ENCODE data around the gene AKNA. TPM values are rescaled to one million over a fixed set of nuclear protein-coding genes. Genes with fewer than 3 reads are reported as not detected.

Gene AKNA
- total RNA-seq, 2 experiments from 2014 or later = 107 to 118 TPM

DNA sequence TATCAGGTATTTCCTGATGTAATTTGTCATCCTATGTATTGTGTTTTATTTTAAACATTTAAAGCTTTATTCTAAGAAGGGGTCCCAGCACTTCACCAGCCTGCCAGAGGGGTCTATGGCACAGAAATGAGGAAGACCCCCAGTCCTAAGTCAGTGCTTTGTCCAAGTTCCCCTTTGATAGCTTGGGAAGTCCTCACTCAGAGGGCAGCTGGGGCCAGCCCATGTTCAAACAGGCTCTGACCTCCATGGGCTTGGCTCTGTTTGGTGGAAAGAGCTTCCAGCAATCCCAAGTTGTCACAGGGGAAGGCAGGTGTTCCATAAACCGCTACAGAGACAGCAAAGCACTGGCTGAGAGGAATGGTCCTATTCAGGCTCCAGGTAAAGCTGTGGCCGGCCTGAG lies 26.6 kb upstream of the AKNA start:
- no peaks in the 10 kb centered on the region for H3K4me1 Mint-ChIP-seq (ENCODE audit: low read depth)
- DNase-seq = no peak
- H3K4me3 Mint-ChIP-seq = no peak overlapping the region
- H3K27ac Mint-ChIP-seq = no peak overlapping the region
- H3K9me3 Mint-ChIP-seq = no peaks in the 10 kb centered on the region
- intact Hi-C loops (cut with micrococcal nuclease) = no loop called here
- CTCF ChIA-PET = interaction anchor here (0.5 to 4.8 kb wide), 4 partner anchors 8 to 239 kb away, joined by 3 to 30 read pairs (median 11); no protein-coding TSS in a partner anchor
- no peaks in the 10 kb centered on the region for H3K36me3 Mint-ChIP-seq (ENCODE audit: low read depth)
- no peaks in the 10 kb centered on the region for H3K27me3 Mint-ChIP-seq (ENCODE audit: low read depth)

DNA sequence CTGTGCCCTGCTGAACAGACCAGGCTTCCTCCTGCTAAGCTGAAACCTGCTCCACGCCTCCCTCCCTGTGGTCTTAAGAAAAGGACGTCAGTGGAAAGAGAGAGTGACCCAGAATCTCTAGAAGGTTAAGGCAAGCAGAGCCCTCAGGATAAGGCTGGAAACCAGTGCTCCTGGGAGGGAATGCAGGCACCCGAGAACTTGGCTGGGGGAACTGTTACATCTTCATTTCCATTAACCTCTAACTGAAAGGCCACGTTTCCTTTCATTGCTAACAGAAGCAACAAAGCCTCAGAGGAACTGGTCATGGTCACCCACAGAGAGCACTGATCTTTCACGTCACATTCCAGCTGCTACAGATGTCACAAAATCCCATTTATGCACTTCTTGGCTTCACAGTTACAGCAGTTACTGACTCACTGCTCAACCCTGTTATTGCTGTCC lies 26.1 kb upstream of the AKNA start:
- Mint-ChIP-seq H3K4me1 (ENCODE audit: low read depth) (no peaks in the 10 kb centered on the region), H3K27me3 (ENCODE audit: low read depth) (no peaks in the 10 kb centered on the region)

DNA sequence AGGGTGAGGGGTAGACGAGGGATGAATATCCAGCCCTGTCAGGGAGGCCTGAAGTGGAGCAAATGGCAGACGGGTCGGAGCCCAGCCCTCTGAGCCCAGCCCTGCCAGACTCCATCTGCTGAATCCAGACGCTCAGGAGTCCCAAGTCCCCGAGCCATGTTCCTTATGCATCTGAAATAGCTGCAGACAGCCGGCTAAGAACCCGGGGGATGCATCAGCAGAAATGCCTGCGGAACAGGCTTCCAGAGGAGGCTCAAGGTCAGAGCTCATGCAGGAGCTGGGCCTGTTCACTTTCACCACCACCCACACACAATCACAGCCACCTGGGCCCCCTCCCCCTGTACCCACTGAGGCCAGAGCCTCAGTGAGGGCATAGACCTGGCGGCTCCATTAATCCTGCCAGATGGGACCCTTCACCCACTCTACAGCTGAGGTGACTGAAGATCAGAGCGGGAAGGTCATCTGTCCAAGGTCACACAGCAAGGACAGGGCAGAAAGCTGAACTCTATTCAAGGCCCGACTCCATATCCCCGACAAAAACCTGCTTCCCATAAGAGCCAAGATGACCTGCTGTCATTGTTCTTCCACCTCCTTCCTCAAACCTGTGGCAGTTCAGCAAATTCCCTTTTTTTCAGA lies 24.4 kb upstream of the AKNA start:
- Mint-ChIP-seq H3K27me3 (ENCODE audit: low read depth) (no peaks in the 10 kb centered on the region), H3K36me3 (ENCODE audit: low read depth) (no peaks in the 10 kb centered on the region), H3K4me1 (ENCODE audit: low read depth) (no peaks in the 10 kb centered on the region), H3K9me3 (no peaks in the 10 kb centered on the region), H3K27ac (no peak overlapping the region), H3K4me3 (no peak overlapping the region)
- CTCF ChIA-PET = interaction anchor here (1.0 to 4.1 kb wide), 2 partner anchors 202 to 241 kb away, joined by 3 to 14 read pairs; no protein-coding TSS in a partner anchor
- DNase-seq = no peak
- intact Hi-C loops (cut with micrococcal nuclease) = no loop called here

More for the DNA sequence above, 26.1 kb upstream of the AKNA start:
- no peaks in the 10 kb centered on the region for H3K9me3 Mint-ChIP-seq
- no peak for DNase-seq
- H3K36me3 Mint-ChIP-seq (ENCODE audit: low read depth) = no peaks in the 10 kb centered on the region
- intact Hi-C loops (cut with micrococcal nuclease) = no loop called here
- CTCF ChIA-PET = interaction anchor here (4.1 to 4.8 kb wide), 2 partner anchors 8 to 240 kb away, joined by 14 to 30 read pairs; no protein-coding TSS in a partner anchor
- H3K27ac Mint-ChIP-seq = no peak overlapping the region
- H3K4me3 Mint-ChIP-seq = no peak overlapping the region

DNA sequence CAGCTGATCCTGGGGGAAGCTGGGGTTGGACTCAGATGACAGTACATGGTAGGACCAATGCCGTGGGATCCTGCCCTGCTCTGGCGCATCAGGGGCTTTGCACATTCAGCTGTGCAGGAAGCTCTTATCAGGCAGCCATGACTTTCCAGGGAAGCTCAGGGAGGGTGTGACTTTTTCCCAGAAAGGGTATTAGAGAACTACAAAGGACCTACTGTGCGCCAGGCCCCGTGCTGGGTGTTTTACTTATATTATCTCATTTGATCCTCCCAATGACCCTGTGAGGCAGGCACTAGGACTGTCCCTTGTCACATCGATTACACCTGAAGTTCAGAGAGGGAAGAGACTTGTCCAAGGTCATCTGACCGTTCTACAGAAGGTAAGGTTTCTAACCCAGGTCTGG lies 23.7 kb upstream of the AKNA start:
- Mint-ChIP-seq H3K4me1 (ENCODE audit: low read depth) (no peaks in the 10 kb centered on the region), H3K27ac (no peak overlapping the region)

DNA sequence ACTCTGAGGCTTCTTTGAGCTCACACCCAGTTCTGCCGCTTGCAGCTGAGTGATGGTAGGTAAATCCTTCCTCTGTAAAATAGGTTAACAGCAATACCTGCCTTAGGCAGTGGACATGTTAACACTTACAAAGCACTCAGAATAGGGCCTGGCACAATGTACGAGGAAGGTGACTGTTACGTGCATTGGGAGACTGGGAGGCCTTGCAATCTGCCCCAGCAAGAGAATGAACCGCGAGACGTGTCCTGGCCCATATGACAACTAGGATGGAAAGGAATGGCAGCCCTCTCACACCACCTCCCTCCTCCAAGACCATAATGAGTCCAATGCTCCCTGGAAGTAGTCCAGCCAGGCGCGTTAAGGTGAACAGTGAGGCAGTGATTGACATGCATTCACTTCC lies 23.1 kb upstream of the AKNA start:
- Mint-ChIP-seq H3K27me3 (ENCODE audit: low read depth) (no peaks in the 10 kb centered on the region), H3K4me1 (ENCODE audit: low read depth) (no peaks in the 10 kb centered on the region), H3K4me3 (no peak overlapping the region), H3K27ac (no peak overlapping the region), H3K36me3 (ENCODE audit: low read depth) (no peaks in the 10 kb centered on the region), H3K9me3 (no peaks in the 10 kb centered on the region)
- intact Hi-C loops (cut with micrococcal nuclease) = no loop called here
- no peak for DNase-seq
- CTCF ChIA-PET = interaction anchor here (0.7 kb wide), 1 partner anchor 201 kb away, joined by 3 read pairs; no protein-coding TSS in a partner anchor

More for the DNA sequence above, 23.7 kb upstream of the AKNA start:
- Mint-ChIP-seq H3K27me3 (ENCODE audit: low read depth) (no peaks in the 10 kb centered on the region), H3K4me3 (no peak overlapping the region), H3K36me3 (ENCODE audit: low read depth) (no peaks in the 10 kb centered on the region), H3K9me3 (no peaks in the 10 kb centered on the region)
- intact Hi-C loops (cut with micrococcal nuclease) = no loop called here
- DNase-seq = no peak
- CTCF ChIA-PET = interaction anchor here (1.0 kb wide), 1 partner anchor 203 kb away, joined by 3 read pairs; no protein-coding TSS in a partner anchor

DNA sequence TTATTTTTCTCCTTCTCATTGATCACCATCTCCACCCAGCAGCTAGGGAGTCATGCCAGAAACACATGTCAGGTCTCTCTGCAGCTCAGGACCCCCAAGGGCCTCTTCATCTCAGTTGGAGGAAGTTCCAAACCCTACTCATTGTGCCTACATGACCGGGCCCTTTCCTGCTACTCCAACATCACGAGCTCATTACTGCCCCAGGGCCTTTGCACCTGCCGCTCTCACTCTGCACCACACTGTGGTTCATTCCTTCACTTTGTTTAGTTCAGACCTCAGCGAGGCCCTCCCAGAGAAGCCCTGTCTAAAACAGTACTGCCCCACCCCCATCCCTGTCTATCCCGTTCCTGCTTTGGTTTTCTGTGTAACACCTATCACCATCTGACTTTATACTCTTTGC lies 22.1 kb upstream of the AKNA start:
- no peaks in the 10 kb centered on the region for H3K27me3 Mint-ChIP-seq (ENCODE audit: low read depth)
- no peak for DNase-seq
- H3K9me3 Mint-ChIP-seq = no peaks in the 10 kb centered on the region
- peaks cover 5% of the 10 kb centered on the region for H3K4me1 Mint-ChIP-seq (ENCODE audit: low read depth)
- H3K27ac Mint-ChIP-seq = no peak overlapping the region
- no peak overlapping the region for H3K4me3 Mint-ChIP-seq
- no peaks in the 10 kb centered on the region for H3K36me3 Mint-ChIP-seq (ENCODE audit: low read depth)
- CTCF ChIA-PET = interaction anchor here (1.0 to 5.5 kb wide), 4 partner anchors 78 to 265 kb away, joined by 3 to 133 read pairs (median 4); no protein-coding TSS in a partner anchor
- intact Hi-C loops (cut with micrococcal nuclease) = loop anchor here (5.0 kb wide), 1 partner anchor 327 kb away; no protein-coding TSS in a partner anchor

DNA sequence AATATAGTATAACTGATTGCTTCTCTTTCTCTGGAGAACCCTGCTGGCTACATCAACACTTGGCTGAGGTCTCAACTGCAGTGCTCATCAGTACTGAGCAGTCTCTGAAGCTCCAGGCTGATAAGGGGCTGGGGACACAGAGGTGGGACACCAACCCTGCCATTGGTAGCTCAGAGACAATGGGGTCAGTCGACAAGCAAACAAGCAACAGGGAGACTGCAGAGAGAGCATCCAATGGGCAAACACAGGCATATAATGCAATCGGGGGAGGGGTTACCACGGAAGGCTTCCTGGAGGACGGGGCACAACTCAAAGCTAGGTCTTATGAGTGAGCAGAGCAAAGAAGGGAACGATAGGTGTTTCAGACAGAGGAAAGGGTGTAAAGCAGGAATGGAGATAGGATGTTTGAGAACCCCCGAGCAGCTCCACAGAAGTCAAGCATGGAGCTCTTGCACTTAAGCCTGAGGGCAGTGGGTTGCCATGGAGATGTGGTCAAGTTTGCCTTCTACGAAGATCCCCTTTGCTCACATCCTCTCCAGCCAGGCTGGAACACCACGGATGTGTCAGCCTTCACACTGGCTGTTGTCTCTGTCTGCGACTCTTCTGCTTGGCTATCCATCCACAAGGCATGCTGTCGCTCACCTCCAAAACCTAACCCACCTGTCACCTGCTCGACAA lies 21.5 kb upstream of the AKNA start:
- H3K4me1 Mint-ChIP-seq (ENCODE audit: low read depth) = peaks cover 5% of the 10 kb centered on the region
- H3K27ac Mint-ChIP-seq = no peak overlapping the region
- DNase-seq = no peak
- H3K27me3 Mint-ChIP-seq (ENCODE audit: low read depth) = no peaks in the 10 kb centered on the region
- CTCF ChIA-PET = interaction anchor here (0.6 to 5.5 kb wide), 7 partner anchors 23 to 324 kb away, joined by 3 to 133 read pairs (median 3); no protein-coding TSS in a partner anchor
- H3K4me3 Mint-ChIP-seq = no peak overlapping the region
- no peaks in the 10 kb centered on the region for H3K9me3 Mint-ChIP-seq
- H3K36me3 Mint-ChIP-seq (ENCODE audit: low read depth) = no peaks in the 10 kb centered on the region
- intact Hi-C loops (cut with micrococcal nuclease) = loop anchor here (5.0 kb wide), 1 partner anchor 328 kb away; no protein-coding TSS in a partner anchor

DNA sequence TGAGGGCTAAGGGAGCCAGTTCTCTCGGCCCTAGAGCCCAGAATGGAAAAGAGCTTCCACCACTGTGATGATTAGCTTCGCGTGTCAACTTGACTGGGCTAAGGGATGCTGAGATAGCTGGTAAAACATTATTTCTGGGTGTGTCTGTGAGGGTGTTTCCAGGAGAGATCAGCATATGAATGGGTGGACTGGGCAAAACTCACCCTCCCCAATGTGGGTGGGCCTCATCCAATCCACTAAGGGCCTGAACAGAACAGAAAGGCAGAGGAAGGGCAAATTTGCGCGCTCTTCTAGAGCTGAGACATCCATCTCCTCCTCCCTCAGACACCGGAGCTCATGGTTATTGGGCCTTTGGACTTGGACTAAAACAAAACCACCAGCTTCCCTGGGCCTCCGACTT lies 20.9 kb upstream of the AKNA start:
- Mint-ChIP-seq H3K4me1 (ENCODE audit: low read depth) (peaks cover 5% of the 10 kb centered on the region), H3K9me3 (no peaks in the 10 kb centered on the region), H3K4me3 (no peak overlapping the region), H3K27ac (no peak overlapping the region), H3K27me3 (ENCODE audit: low read depth) (no peaks in the 10 kb centered on the region), H3K36me3 (ENCODE audit: low read depth) (no peaks in the 10 kb centered on the region)
- DNase-seq = no peak
- CTCF ChIA-PET = interaction anchor here (0.6 to 5.5 kb wide), 7 partner anchors 24 to 324 kb away, joined by 3 to 133 read pairs (median 3); no protein-coding TSS in a partner anchor
- intact Hi-C loops (cut with micrococcal nuclease) = loop anchor here (5.0 kb wide), 1 partner anchor 329 kb away; no protein-coding TSS in a partner anchor

DNA sequence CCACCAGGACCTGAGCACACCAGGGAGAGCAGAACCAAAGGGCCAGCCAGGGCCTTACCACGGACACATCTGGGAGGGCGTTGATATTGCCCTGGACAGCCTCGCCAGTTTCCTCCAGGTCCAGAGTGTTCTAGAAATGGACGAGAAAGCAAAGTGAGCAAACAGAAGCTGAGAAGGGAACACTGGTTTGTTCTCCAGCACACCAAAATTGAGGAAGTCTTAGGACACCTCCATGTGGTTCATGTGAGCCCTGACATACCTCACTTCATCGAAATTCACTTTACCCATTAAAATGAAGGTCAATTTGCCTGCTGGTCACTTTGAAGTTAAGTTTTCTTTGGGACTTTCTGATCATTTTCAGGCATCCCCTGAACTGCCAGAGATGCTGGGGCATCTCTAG lies 20.1 kb upstream of the AKNA start:
- H3K4me1 Mint-ChIP-seq (ENCODE audit: low read depth) = peaks cover 5% of the 10 kb centered on the region
- H3K9me3 Mint-ChIP-seq = no peaks in the 10 kb centered on the region
- no peak overlapping the region for H3K4me3 Mint-ChIP-seq
- intact Hi-C loops (cut with micrococcal nuclease) = loop anchor here (5.0 kb wide), 1 partner anchor 329 kb away; no protein-coding TSS in a partner anchor
- CTCF ChIA-PET = interaction anchor here (0.6 to 5.5 kb wide), 7 partner anchors 25 to 531 kb away, joined by 3 to 133 read pairs (median 4); no protein-coding TSS in a partner anchor
- DNase-seq = no peak
- H3K36me3 Mint-ChIP-seq (ENCODE audit: low read depth) = no peaks in the 10 kb centered on the region
- no peak overlapping the region for H3K27ac Mint-ChIP-seq
- no peaks in the 10 kb centered on the region for H3K27me3 Mint-ChIP-seq (ENCODE audit: low read depth)

DNA sequence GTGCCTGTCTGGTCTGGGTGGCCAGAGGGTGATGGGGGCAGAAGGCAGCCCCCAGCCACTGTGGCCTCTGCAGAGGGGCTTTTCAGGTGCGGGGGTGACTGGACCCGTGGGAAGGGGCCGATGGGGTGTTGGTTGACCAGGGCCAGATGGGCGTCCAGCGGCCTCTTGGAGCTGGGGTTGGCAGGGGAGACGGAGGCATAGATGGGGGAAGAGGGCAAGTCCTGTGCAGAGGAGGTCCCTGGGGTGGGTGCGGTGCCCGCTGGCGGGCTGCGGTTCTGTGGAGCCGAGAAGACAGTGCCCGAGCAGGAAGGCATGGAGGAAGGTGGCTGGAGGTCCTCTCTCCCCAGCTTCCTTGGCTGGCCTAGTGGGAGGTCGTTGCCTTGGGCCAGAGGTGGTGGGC lies 18.7 kb upstream of the AKNA start:
- Mint-ChIP-seq H3K27me3 (ENCODE audit: low read depth) (no peaks in the 10 kb centered on the region), H3K27ac (no peak overlapping the region), H3K4me3 (no peak overlapping the region), H3K4me1 (ENCODE audit: low read depth) (peaks cover 5% of the 10 kb centered on the region), H3K9me3 (no peaks in the 10 kb centered on the region), H3K36me3 (ENCODE audit: low read depth) (no peaks in the 10 kb centered on the region)
- CTCF ChIA-PET = interaction anchor here (0.6 to 5.5 kb wide), 28 partner anchors 9 to 435 kb away, joined by 3 to 133 read pairs (median 8); no protein-coding TSS in a partner anchor
- intact Hi-C loops (cut with micrococcal nuclease) = loop anchor here (5.0 kb wide), 1 partner anchor 331 kb away; no protein-coding TSS in a partner anchor
- no peak for DNase-seq

DNA sequence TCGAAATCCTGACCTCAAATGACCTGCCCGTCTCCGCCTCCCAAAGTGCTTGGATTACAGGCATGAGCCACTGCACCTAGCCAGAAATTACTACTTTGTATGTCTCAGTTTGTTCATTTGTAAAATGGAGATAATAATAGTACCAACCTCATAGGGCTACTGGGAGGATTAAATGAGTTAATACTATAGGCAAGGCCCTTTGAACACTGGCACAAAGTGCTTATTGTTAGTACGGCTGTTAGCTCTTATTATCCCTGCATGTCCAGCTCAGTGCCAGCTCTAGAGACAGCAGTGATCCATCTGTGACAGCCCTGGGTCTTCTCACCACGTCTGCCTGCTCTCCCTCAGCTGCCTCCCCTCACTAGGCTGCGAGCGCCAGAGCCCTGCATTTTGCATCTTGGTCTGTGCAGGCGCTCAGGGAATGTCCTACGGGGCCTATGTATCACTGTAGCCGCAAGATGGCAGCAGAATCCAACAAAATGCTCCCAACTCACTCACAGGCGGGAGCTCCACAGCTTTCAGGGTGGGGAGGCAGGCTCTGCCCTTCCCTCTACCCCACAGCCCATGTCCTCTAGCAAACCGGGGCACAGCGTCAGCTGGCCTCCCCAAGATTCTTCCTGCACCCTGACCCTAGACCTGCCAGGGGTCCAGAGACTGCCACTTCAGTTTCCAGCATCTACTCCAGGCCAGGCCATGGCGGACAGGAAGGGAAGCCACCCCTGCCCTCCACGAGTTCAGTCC lies 17.7 kb upstream of the AKNA start:
- Mint-ChIP-seq H3K4me1 (ENCODE audit: low read depth) (peaks cover 5% of the 10 kb centered on the region), H3K9me3 (no peaks in the 10 kb centered on the region)
- intact Hi-C loops (cut with micrococcal nuclease) = loop anchor here (1.0 to 5.0 kb wide), 7 partner anchors 82 to 609 kb away; partner anchors contain the start of gene WHRN

More for the DNA sequence above, 17.7 kb upstream of the AKNA start:
- peak; percentile 91 for DNase-seq
- CTCF ChIA-PET = interaction anchor here (0.6 to 5.5 kb wide), 57 partner anchors 8 to 609 kb away, joined by 3 to 133 read pairs (median 5); partner anchors contain the start of genes AKNA, ATP6V1G1, TEX53 and TMEM268
- H3K36me3 Mint-ChIP-seq (ENCODE audit: low read depth) = no peaks in the 10 kb centered on the region
- no peaks in the 10 kb centered on the region for H3K27me3 Mint-ChIP-seq (ENCODE audit: low read depth)
- H3K27ac Mint-ChIP-seq = peak overlapping the region; percentile 48
- H3K4me3 Mint-ChIP-seq = no peak overlapping the region
